Skeletal muscle cell (primary cell): Measurements from ENCODE around the gene C16orf74.

Experiments
- DNase-seq: peaks from one replicate; pipeline ENCODE4 v3.0.0-alpha.2; 2010; ENCODE audit warnings: low read depth
- H3K4me3 ChIP-seq: 2 replicates; pipeline ENCODE4 v1.5.1; 2011; ENCODE audit warnings: low read depth, mild to moderate bottlenecking, control low read depth, low read length, moderate library complexity

The C16orf74 gene

DNA sequence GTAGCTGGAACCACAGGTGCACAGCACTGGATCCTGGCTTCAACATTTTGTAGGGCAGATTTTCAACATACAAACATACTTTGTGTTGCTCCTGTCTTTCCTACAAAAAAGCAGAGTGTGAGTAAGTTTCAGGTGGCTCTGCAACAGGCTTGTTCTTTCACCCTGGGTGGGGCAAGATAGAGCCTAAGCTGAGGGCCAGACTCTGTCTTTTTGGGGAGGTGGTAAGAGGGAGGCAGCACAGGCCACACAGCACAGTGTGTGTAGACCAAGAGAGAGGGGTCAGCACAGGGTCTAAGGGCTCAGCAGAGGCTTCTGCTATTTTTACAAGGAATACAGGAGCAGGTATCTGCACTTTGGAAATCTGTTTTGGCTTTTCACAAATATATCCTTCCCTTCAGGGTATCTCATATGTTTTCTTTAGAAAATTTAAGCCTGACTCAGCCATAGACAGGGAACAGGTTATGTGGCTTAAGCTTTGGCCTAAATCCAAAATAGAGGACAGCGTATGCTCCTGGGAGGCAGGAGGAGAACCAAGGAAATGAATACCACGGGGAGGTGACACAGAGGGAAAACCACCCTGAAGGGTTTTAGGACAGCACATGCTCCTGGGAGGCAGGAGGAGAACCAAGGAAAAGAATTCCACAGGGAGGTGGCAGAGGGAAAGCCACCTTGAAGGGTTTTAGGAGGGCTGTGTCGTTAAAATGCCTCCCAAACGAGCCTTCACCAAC is 26.9 kb upstream of the C16orf74 start:
- no peak for DNase-seq
- no peak overlapping the region for H3K4me3 ChIP-seq

DNA sequence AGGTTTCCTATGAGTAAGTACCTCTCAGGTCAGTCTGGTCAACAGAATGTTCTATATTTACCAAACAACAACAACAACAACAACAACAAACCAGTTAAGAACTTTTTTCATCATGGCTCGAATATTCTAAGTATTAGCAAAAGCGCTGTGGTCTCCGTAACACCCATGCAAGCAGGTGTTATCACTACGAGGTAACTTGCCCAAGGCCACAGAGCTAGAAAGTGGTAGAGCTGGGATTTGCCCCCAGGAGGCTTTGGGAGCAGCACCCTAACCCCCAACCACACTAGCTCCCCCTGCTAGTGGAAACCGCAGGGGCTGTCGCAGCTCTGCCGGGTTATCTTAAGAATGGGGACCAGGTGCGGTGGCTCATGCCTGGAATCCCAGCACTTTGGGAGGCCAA is 23.9 kb upstream of the C16orf74 start:
- DNase-seq, result no peak
- H3K4me3 ChIP-seq, result no peak overlapping the region

DNA sequence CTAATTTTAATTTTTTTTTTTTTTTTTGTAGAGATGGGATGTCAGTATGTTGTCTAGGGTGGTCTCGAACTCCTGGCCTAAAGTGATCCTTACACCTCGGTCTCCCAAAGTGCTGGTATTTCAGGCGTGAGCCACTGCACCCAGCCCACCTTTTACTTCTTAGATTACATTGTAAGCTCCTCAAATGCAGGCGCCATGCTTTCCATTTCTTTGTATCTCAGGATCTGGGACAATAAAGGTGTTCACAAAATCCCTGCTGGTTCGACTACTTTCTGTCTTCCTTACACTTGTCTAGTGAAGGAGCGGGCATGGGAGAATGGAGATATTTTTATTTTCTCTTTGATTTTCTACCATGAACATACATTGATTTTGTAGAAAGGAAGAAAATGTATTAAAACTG is 23.2 kb upstream of the C16orf74 start:
- no peak overlapping the region for H3K4me3 ChIP-seq
- DNase-seq, result no peak

DNA sequence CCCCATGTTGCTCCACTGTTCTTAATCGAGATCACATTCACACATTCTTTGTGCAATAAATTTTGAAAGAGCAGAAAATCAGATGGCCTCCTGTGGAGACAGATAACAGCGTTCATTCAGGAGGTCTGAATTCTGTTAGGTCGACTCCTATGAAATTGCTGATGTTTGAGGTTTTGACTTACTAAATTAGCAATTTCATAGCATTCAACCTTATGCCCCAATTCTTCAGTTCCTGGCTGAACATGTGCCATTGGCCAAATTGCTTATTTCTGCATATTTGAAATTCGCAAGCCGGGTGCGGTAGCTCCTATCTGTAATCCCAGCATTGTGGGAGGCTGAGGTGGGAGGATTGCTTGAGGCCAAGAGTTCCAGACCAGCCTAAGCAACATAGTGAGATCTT is 22.1 kb upstream of the C16orf74 start:
- DNase-seq, result no peak
- H3K4me3 ChIP-seq, result no peak overlapping the region

DNA sequence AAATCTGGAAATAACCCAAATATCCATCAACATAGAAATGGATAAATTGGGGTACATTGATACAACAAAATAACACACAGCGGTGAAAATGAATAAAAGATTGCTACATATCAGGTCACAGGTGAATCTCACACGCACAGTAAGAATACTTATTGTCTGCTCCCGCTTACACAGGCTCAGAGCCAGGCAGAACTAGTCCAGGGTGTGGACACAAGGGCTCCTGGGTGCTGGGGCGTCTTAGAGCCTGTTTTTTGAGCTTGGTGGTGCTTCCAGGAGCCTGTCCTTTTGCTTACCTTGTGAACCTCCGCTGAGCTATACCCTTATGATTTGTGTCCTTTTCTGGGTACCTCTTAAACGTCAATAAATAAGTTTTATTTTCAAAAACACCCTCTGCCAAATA is 19.8 kb upstream of the C16orf74 start:
- DNase-seq, result no peak
- H3K4me3 ChIP-seq, result no peak overlapping the region

DNA sequence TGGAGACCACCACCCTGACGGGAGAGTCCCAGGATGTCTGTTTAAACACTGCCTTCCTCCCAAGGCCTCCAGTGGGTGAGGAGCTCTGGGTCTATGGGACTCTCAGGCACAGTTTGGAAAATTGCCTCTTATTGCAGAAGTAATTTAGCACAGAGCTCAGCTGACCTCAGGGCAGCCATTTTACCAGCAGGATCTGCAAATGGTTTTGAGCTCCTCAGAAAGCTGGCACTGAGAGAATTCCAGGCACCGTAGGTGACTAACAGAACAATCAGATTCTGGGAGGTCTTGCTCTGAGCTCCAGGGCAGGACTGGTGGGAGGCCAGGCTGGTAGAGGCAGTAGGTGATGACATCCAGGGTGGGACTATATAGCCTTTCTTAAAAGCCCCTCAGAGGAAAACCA is 17.3 kb upstream of the C16orf74 start:
- no peak overlapping the region for H3K4me3 ChIP-seq
- no peak for DNase-seq

DNA sequence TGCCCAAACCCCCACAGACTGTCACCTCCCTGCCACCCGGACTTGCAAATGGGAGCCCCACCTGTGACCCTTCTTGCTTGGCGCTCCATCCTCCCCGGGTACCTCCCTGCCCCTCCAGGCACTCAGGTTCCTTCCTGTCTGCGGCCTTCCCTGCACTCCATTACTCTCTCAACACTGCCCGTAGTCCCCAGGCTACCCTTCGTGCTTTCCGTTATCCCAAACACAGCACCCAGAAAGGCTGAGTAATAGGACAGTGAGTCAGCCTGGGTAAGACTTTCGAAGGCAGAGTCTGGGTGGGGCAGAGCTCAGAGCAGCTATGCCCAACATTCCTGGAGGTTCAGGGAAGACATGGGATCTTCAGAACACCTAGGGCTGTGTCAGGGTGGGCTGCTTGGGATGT is 16.6 kb upstream of the C16orf74 start:
- peak; percentile 46 for DNase-seq
- no peak overlapping the region for H3K4me3 ChIP-seq

DNA sequence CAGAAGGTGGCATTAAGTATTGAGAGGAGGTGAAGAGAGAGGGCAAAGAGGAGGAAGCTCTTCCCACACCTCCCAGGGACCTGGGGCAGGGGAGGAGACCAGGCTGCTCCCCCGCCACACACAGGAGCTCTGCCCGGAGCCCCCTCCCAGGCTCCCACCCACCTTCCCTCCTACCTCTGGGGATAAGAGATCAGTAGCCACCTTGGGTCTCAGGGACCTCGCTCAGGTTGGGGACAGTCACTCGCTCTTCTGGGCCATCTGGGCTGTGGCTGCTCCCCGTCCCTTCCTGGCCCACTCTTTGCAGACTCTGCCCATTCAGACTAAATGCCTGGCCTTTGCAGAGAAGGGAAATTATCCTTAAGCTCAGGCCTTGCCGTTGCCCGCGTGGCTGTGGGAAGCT is 14.9 kb upstream of the C16orf74 start:
- DNase-seq, result no peak
- no peak overlapping the region for H3K4me3 ChIP-seq

DNA sequence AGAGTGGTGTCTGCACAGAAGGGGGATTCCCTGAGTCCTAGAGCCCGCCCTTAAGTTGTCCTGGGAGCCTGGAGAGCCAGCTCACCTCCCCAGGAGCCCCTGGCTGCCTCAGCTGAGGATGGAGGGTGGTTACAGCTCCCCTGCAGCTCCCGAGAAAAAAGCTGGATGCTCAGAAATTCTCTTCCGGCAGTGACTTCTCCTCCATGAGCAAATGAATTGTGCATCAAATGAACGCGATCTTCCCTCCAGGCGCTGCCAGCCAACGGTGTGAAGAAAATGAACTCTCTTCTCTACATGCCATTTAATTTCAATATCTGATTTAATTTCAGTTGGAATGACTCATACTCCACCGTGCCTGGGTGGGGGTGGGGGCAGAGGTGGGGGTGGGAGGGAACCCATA is 14.3 kb upstream of the C16orf74 start:
- no peak overlapping the region for H3K4me3 ChIP-seq
- DNase-seq, result no peak

DNA sequence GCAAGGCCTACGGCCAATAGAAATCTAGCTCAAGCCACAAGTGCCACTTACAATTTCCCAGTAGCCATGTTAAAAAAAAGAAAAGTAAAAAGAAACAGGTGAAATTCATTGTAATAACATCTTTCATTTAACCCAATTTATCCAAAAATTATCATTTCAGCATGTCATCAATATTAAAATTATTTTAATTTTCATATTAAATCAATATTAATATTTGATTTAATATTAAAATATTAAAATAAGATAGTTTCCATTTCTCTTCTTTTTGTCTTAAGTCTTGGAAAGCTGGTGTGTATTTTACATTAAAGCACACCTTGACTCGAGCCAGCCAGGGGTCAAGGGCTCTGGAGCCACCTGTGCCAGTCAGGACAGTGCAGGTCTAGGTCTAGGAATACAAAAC is 12.7 kb upstream of the C16orf74 start:
- H3K4me3 ChIP-seq, result no peak overlapping the region
- no peak for DNase-seq

DNA sequence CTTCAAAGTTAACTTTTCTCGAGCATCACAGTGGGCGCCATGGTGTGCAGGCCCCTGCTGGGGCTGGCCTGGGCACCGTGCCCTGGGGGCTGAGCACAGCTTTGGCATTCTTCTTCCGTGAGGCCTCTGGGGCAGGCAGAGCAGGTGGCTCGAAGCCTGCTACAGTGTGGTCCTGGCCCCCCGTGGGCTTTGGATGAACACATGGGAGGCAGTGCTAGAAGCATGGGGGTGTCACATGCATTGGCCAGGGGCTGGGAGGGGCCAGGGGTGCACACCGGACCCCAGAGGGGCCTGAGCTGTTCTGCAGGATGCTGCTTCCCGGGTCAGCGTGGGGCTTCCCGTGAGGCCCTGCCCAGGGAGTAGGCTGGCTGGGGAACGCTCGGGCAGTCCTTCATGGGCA is 12.1 kb upstream of the C16orf74 start:
- no peak overlapping the region for H3K4me3 ChIP-seq
- no peak for DNase-seq

DNA sequence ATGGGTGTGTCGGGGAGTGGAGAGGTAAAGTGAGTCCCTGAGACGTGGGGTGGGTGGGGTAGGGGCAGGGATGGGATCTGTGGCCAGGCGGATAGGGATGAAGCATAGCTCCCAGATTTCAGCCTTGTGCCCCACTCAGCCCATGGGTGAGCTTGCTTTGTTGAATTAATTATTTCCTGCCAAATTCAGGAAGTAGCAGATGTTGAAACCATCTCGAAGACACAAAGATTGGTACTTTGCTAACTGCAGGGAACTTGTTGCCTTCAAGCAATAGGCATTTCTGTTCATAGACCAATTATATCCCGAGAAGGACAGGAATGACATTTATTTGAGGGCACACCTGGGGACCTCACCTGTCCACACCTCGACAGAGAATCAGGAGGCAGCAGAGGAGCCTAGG is 11.0 kb upstream of the C16orf74 start:
- DNase-seq, result no peak
- H3K4me3 ChIP-seq, result no peak overlapping the region

DNA sequence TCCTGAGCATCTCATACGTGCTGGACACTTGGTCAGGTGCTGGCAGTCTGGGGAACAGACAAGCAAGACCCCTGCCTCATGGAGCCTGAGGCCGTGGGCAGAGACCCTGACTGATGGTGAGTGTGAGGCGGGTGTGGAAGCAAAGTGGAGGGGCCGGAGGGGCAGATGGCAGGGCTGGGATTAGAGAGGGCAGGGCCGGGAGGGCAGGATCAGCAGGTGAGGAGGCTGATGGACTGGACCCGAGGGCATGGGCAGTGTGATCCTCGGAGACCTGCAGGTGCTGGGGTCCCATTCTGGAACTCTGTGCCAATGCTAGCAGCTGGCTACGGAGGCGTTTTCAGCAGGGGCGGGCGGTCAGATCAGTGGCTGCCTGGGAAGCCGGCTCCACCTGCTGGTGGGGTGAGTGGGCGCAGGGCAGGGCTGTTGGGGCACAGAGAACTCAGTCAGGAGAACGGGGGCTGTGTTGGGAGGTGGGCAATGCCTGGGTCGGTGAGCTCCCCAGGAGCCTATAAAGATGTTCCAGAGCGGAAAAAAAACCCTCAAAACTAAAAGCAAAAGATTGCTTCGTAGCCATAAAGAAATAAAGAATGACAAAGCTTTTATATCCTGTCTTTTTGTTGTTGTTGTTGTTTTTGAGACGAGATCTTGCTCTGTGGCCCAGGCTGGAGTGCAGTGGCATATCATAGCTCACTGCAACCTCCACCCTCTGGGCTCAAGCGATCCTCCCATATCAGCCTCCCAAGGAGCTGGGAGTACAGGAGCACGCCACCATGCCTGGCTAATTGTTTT is 8.9 kb upstream of the C16orf74 start:
- H3K4me3 ChIP-seq, result no peak overlapping the region
- DNase-seq, result no peak

DNA sequence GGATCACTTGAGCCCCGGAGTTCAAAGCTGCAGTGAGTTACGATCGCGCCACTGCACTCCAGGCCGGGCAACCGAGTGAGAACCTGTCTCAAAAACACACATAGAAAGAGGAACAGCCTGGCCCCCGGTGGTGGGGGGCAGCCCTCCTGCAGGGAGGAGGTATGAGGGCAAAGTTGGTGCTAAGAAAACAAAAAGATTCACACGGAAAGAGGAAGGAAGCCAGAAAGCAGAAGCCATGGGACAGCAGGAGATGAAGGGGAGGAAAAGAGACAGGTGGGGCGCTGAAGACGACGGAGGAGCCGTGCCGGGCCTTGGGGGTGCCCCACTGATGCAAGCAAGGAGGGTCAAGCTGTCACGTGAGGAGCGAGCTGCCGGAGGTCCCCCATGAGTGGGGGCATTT is 8.2 kb upstream of the C16orf74 start:
- no peak for DNase-seq
- H3K4me3 ChIP-seq, result no peak overlapping the region

DNA sequence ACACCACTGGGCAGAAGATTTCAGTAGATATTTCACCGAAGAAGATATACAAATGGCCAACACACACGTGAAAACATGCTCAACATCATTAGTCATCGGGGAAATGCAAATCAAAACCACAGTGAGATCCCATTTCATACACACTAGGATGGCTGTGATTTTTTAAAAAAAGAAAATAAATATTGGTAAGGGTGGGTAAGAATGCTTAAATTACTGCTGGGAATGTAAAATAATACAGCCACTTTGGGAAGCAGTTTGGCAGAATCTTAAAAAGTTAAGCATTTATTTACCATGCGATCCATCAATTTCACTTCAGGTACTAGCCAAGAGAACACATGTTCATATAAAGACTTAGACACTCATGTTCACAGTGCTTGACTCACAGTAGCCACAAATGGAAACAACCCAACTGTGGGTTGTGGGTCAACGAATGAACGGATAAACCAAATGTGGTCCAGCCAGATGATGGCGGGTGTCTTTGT is 6.5 kb upstream of the C16orf74 start:
- no peak overlapping the region for H3K4me3 ChIP-seq
- peak; percentile 25 for DNase-seq

DNA sequence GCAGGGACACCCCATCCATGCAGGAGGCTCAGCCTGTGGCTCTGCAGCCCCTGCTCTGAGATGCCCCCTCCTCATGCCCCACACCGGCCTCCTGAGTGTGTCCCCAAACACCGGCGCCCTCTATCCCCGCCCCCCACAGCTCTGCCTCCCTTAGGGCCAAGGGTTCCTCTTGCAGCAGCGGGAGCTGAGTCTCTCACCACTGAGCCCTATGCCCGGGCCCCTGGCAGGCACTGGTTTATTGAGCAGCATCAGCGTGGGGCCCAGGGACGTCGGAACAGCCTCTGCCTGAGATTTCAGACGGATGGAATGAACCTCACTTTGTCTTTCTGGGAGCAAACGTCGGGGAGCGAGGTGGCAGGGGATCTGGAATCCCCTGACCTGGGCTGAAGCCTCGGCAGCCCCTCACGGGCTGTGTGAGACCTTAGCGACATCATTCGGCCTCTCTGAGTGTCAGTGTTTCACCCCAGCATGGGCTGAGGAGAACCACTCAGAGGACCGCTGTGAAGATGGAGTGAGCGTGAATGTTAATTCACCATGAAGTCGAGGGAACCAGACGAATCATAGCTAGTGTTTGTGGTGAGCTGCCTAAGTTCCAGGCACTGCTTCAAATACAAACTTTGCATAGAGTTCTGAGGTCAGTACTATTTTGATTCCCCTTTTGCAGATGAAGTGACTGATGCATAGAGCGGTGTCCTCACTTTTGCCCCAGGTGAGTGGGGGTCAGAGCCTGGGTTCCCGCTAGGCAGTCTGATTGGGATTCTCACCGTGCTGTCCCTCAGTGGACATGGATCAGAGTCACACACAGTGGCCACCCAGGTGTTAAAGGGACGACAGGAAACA is 5.3 kb upstream of the C16orf74 start:
- H3K4me3 ChIP-seq, result no peak overlapping the region
- no peak for DNase-seq

DNA sequence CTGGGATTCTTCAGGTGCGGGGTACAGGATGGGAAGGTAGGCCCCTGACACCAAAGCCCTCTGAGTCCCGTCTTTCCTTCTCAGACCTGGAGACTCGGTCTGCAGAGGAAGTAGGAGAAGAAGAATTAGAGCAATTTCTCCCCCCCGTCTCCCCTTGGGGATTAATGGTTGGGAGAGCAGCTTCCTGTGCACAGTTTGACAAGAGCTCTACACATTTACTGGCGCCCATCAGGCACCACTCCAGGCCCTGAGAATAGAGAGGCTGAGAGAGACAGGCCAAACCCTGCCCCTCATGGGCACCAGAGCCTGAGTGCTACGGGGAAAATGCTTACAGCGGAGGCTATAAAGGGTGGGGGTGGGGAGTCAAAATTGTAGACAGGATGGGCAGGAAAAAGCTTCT is 3.5 kb upstream of the C16orf74 start:
- no peak overlapping the region for H3K4me3 ChIP-seq
- DNase-seq, result no peak

DNA sequence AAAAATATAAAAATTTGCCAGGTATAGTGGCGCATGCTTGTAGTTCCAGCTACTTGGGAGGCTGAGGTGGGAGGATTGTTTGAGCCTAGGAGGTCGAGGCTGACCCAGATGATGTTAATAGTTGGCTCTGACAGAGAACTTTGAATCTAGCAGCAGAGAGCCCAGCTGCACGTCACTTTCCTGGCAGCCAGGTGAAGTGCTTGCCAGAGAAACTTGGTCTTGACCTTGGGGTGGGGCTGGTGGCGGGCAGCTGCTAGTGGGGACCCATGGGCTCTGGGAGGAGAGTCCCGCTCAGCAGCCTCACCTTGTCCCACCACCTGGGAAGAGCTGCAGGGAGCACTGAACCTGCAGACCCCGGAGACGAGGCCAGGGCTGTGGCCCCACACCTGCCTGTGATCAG is 3.1 kb upstream of the C16orf74 start:
- no peak overlapping the region for H3K4me3 ChIP-seq
- no peak for DNase-seq

DNA sequence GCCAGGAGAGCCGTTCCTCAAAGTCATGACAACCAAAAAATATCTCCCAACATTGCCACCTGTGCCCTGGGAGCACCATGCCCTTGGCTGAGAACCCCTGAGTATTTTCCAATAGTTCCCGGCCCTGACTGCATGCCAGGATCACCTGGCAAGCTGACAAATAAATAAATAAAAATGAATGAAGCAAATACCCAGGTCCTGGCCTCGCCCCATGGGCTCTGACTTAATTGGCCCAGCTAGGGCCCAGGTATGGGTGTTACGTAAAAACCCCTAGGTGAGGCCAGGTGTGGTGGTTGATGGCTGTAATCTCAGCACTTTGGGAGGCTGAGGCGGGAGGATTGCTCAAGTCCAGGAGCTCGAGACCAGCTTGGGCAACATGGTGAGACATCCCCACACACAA is 2.7 kb upstream of the C16orf74 start:
- H3K4me3 ChIP-seq, result no peak overlapping the region
- DNase-seq, result no peak
